ENCODE measurements around the gene TOR2A.

TOR2A gene

GRCh38 chr9:127763918-127764384 is 28.9 kb upstream of the TOR2A start:
- Histone ChIP-seq H3K9me2 (replicated peaks; ENCODE audit: low read depth, low read length) (no peaks in the 10 kb centered on the region), H3K36me3 (ENCODE audit: insufficient read depth, low read length) (peaks cover 44% of the 10 kb centered on the region; the same call in 1 of the 2 replicates), H3K79me2 (ENCODE audit: insufficient read depth, low read length) (peaks cover 71% of the 10 kb centered on the region), H4K20me1 (ENCODE audit: insufficient read depth, low read length, poor library complexity, severe bottlenecking) (peaks cover 31% of the 10 kb centered on the region), H3K27me3 (ENCODE audit: insufficient read depth, low read length, poor library complexity, severe bottlenecking) (no peaks in the 10 kb centered on the region), H3K4me1 (ENCODE audit: insufficient read depth, low read length, poor library complexity, severe bottlenecking) (peaks cover 21% of the 10 kb centered on the region), H3K4me2 (ENCODE audit: low read depth, low read length, poor library complexity, severe bottlenecking) (no peak overlapping the region), H2AFZ (ENCODE audit: low read length) (no peak overlapping the region), H3K4me3 (ENCODE audit: low read length, poor library complexity, severe bottlenecking) (no peak overlapping the region), H3K9me3 (ENCODE audit: insufficient read depth, low read depth, low read length) (no peaks in the 10 kb centered on the region), H3F3A (ENCODE audit: low read depth) (no peaks in the 10 kb centered on the region), H3K9ac (ENCODE audit: low read depth, low read length, poor library complexity, severe bottlenecking) (no peak overlapping the region)
- TF ChIP-seq CTCF (conservative IDR thresholded peaks at IDR 0.05; ENCODE audit: low read length) (peak; percentile 69), EZH2phosphoT487 (IDR thresholded peaks at IDR 0.05; ENCODE audit: borderline replicate concordance) (no peak)

- Histone ChIP-seq H3K27me3 (ENCODE audit: insufficient read depth, low read length, poor library complexity, severe bottlenecking) (no peaks in the 10 kb centered on the region), H3F3A (ENCODE audit: low read depth) (no peaks in the 10 kb centered on the region), H3K36me3 (ENCODE audit: insufficient read depth, low read length) (peaks cover 46% of the 10 kb centered on the region; the same call in 1 of the 2 replicates), H3K4me3 (ENCODE audit: low read length, poor library complexity, severe bottlenecking) (no peak overlapping the region), H3K9ac (ENCODE audit: low read depth, low read length, poor library complexity, severe bottlenecking) (no peak overlapping the region), H3K9me2 (replicated peaks; ENCODE audit: low read depth, low read length) (no peaks in the 10 kb centered on the region), H2AFZ (ENCODE audit: low read length) (no peak overlapping the region), H4K20me1 (ENCODE audit: insufficient read depth, low read length, poor library complexity, severe bottlenecking) (peaks cover 21% of the 10 kb centered on the region), H3K4me2 (ENCODE audit: low read depth, low read length, poor library complexity, severe bottlenecking) (no peak overlapping the region), H3K79me2 (ENCODE audit: insufficient read depth, low read length) (peaks cover 54% of the 10 kb centered on the region), H3K9me3 (ENCODE audit: insufficient read depth, low read depth, low read length) (no peaks in the 10 kb centered on the region), H3K4me1 (ENCODE audit: insufficient read depth, low read length, poor library complexity, severe bottlenecking) (peaks cover 4% of the 10 kb centered on the region)
- TF ChIP-seq CTCF (conservative IDR thresholded peaks at IDR 0.05; ENCODE audit: low read length) (no peak), EZH2phosphoT487 (IDR thresholded peaks at IDR 0.05; ENCODE audit: borderline replicate concordance) (no peak)
Measured at GRCh38 chr9:127762111-127762676, 27.1 kb upstream of the TOR2A start.

- H3F3A ChIP-seq (ENCODE audit: low read depth) = no peaks in the 10 kb centered on the region
- H3K9me3 ChIP-seq (ENCODE audit: insufficient read depth, low read depth, low read length) = no peaks in the 10 kb centered on the region
- H3K27me3 ChIP-seq (ENCODE audit: insufficient read depth, low read length, poor library complexity, severe bottlenecking) = no peaks in the 10 kb centered on the region
- H2AFZ ChIP-seq (ENCODE audit: low read length) = no peak overlapping the region
- no peak for TF ChIP-seq CTCF (conservative IDR thresholded peaks at IDR 0.05; ENCODE audit: low read length)
- no peak for TF ChIP-seq EZH2phosphoT487 (IDR thresholded peaks at IDR 0.05; ENCODE audit: borderline replicate concordance)
- no peak overlapping the region for H3K4me3 ChIP-seq (ENCODE audit: low read length, poor library complexity, severe bottlenecking)
- no peak overlapping the region for H3K9ac ChIP-seq (ENCODE audit: low read depth, low read length, poor library complexity, severe bottlenecking)
- H3K4me1 ChIP-seq (ENCODE audit: insufficient read depth, low read length, poor library complexity, severe bottlenecking) = no peaks in the 10 kb centered on the region
- peaks cover 48% of the 10 kb centered on the region for H3K79me2 ChIP-seq (ENCODE audit: insufficient read depth, low read length)
- H3K36me3 ChIP-seq (ENCODE audit: insufficient read depth, low read length) = peaks cover 40% of the 10 kb centered on the region; the same call in 1 of the 2 replicates
- H4K20me1 ChIP-seq (ENCODE audit: insufficient read depth, low read length, poor library complexity, severe bottlenecking) = peaks cover 21% of the 10 kb centered on the region
- H3K4me2 ChIP-seq (ENCODE audit: low read depth, low read length, poor library complexity, severe bottlenecking) = no peak overlapping the region
- no peaks in the 10 kb centered on the region for H3K9me2 ChIP-seq (replicated peaks; ENCODE audit: low read depth, low read length)
Measured at GRCh38 chr9:127761491-127761956, 26.4 kb upstream of the TOR2A start.

Measured in Loucy (cell line).